IMR-90 (cell line): ENCODE data around the gene AMOTL1. TPM values are rescaled to one million over a fixed set of nuclear protein-coding genes. Genes with fewer than 3 reads are reported as not detected.

Experiments used
- ATAC-seq: fragments of 200-7000 bp; cut with Tn5 transposase; 2 replicates; pipeline ENCODE4 v1.9.1; 2020; ENCODE audit warnings: low read depth, mild to moderate bottlenecking, moderate library complexity
- BruUV-seq: library from RNA; stranded (reverse); fragments of 400-500 nt; replicated peaks from 2 replicates; lab custom pipeline; 2021; lab: Mats Ljungman, UMichigan
- CTCF ChIA-PET: fragments of 300-600 bp; formaldehyde crosslinking; extraction: SDS; loops from one replicate; lab custom pipeline; 2021; ENCODE audit warnings: antibody characterized with exemption; lab: Yijun Ruan, JAX
- POLR2A ChIA-PET: fragments of 300-600 bp; sonication (Branson Sonifier 250); formaldehyde crosslinking; loops from one replicate; lab custom pipeline; 2022; ENCODE audit warnings: antibody characterized with exemption; ENCODE audit not compliant: unreplicated experiment; lab: Charles Lee
- DNase-seq: peaks from one replicate; pipeline ENCODE4 v3.0.0; 2013
- H2AFZ ChIP-seq: replicated peaks from 2 replicates; pipeline ENCODE3; 2013; ENCODE audit warnings: low read length, mild to moderate bottlenecking; ENCODE audit not compliant: poor library complexity
- H2AK5ac ChIP-seq: 2 replicates; pipeline ENCODE4 v1.6.1; 2013; ENCODE audit warnings: low read depth, low read length, inconsistent platforms
- H2AK9ac ChIP-seq: replicated peaks from 2 replicates; pipeline ENCODE3; 2013; ENCODE audit warnings: mild to moderate bottlenecking, low read depth, low read length, moderate library complexity; ENCODE audit not compliant: poor library complexity
- H2BK120ac ChIP-seq: 2 replicates; pipeline ENCODE4 v1.6.1; 2013; ENCODE audit warnings: low read depth, low read length, inconsistent platforms
- H2BK15ac ChIP-seq: 3 replicates; pipeline ENCODE4 v1.6.1; 2013; ENCODE audit warnings: low read depth, low read length, inconsistent platforms
- H2BK20ac ChIP-seq: 2 replicates; pipeline ENCODE4 v1.6.1; 2013; ENCODE audit warnings: low read depth, mild to moderate bottlenecking, inconsistent platforms, low read length, moderate library complexity
- H2BK5ac ChIP-seq: 2 replicates; pipeline ENCODE4 v1.6.1; 2013; ENCODE audit warnings: mild to moderate bottlenecking, low read depth, low read length, inconsistent platforms; ENCODE audit not compliant: poor library complexity, severe bottlenecking
- H3K14ac ChIP-seq: replicated peaks from 2 replicates; pipeline ENCODE4 v1.6.1; 2013; ENCODE audit warnings: low read depth, low read length, inconsistent platforms
- H3K18ac ChIP-seq: 2 replicates; pipeline ENCODE4 v1.6.1; 2013; ENCODE audit warnings: low read depth, low read length, control low read depth
- H3K23ac ChIP-seq: 2 replicates; pipeline ENCODE4 v1.6.1; 2013; ENCODE audit warnings: low read depth, low read length, inconsistent platforms
- H3K27ac ChIP-seq: 2 replicates; pipeline ENCODE4 v1.5.1; 2013; ENCODE audit warnings: mild to moderate bottlenecking, control low read depth, low read length; ENCODE audit not compliant: insufficient read depth
- H3K27me3 ChIP-seq: 2 replicates; pipeline ENCODE4 v1.6.1; 2013; ENCODE audit warnings: low read length; ENCODE audit not compliant: control insufficient read depth, insufficient read depth
- H3K36me3 ChIP-seq: 2 replicates; pipeline ENCODE4 v1.6.1; 2013; ENCODE audit warnings: low read length, mixed read lengths; ENCODE audit not compliant: control insufficient read depth, insufficient read depth
- H3K4ac ChIP-seq: 2 replicates; pipeline ENCODE4 v1.6.1; 2013; ENCODE audit warnings: low read depth, low read length, inconsistent platforms
- H3K4me1 ChIP-seq: 2 replicates; pipeline ENCODE4 v1.6.1; 2013; ENCODE audit warnings: low read length, mixed read lengths; ENCODE audit not compliant: control insufficient read depth, insufficient read depth
- H3K4me2 ChIP-seq: 2 replicates; pipeline ENCODE4 v1.6.1; 2013; ENCODE audit warnings: low read depth, mild to moderate bottlenecking, control low read depth, low read length, moderate library complexity
- H3K4me3 ChIP-seq: 2 replicates; pipeline ENCODE4 v1.5.1; 2013; ENCODE audit warnings: low read depth, mild to moderate bottlenecking, control low read depth, low read length, moderate library complexity; ENCODE audit not compliant: insufficient read depth
- H3K56ac ChIP-seq: 2 replicates; pipeline ENCODE4 v1.6.1; 2013; ENCODE audit warnings: low read length, inconsistent platforms; ENCODE audit not compliant: insufficient read depth; ENCODE audit errors: extremely low read depth
- H3K79me1 ChIP-seq, 2 experiments: 2 replicates each; pipeline ENCODE4 v1.6.1; 2013; ENCODE audit warnings: low read length in 2 of 2, inconsistent platforms in 1 of 2, low read depth in 1 of 2
- H3K9ac ChIP-seq: 2 replicates; pipeline ENCODE4 v1.6.1; 2013; ENCODE audit warnings: low read depth, low read length, control low read depth
- H3K9me1 ChIP-seq: 2 replicates; pipeline ENCODE4 v1.6.1; 2013; ENCODE audit warnings: low read length, inconsistent platforms; ENCODE audit not compliant: insufficient read depth
- H3K9me3 ChIP-seq: 2 replicates; pipeline ENCODE4 v1.6.1; 2013; ENCODE audit warnings: low read length; ENCODE audit not compliant: control insufficient read depth, insufficient read depth
- H4K20me1 ChIP-seq: 2 replicates; pipeline ENCODE4 v1.6.1; 2013; ENCODE audit warnings: low read length, inconsistent platforms; ENCODE audit not compliant: insufficient read depth
- H4K5ac ChIP-seq: 2 replicates; pipeline ENCODE4 v1.6.1; 2013; ENCODE audit warnings: mild to moderate bottlenecking, low read depth, low read length, control low read depth
- H4K8ac ChIP-seq, 2 experiments: 2 replicates each; pipeline ENCODE4 v1.6.1; 2013; ENCODE audit warnings: low read depth in 2 of 2, low read length in 2 of 2, control low read depth in 1 of 2, inconsistent platforms in 1 of 2
- H4K91ac ChIP-seq: 2 replicates; pipeline ENCODE4 v1.6.1; 2013; ENCODE audit warnings: low read depth, low read length, inconsistent platforms; ENCODE audit not compliant: insufficient read depth
- CEBPB ChIP-seq: IDR thresholded peaks from 2 replicates; pipeline ENCODE4 v1.6.1; 2012; ENCODE audit warnings: low read depth, low read length, improper control_type of control experiment
- FOS ChIP-seq: fragments of 150-350 bp; IDR thresholded peaks from 2 replicates; pipeline ENCODE4 v1.6.1; 2016; ENCODE audit warnings: low read depth, low read length
- NFE2L2 ChIP-seq: fragments of 150-350 bp; IDR thresholded peaks from 2 replicates; pipeline ENCODE4 v1.6.1; 2016; ENCODE audit warnings: low read depth, mild to moderate bottlenecking, low read length
- RCOR1 ChIP-seq: IDR thresholded peaks from 2 replicates; pipeline ENCODE4 v1.6.1; 2012; ENCODE audit warnings: mild to moderate bottlenecking, low read length, improper control_type of control experiment; ENCODE audit not compliant: insufficient replicate concordance
- WGBS, 2 experiments: methylation state at CpG; one replicate each; pipeline versions ENCODE4 v1.1.5 to v1.1.7; 2013; ENCODE audit warnings: missing lambda C conversion rate in 2 of 2; ENCODE audit not compliant: insufficient read length in 1 of 2; ENCODE audit errors: extremely low coverage in 2 of 2; 5-methylcytosine and 5-hydroxymethylcytosine counted together
- dilution Hi-C: fragments of 300-500 bp; cut with HindIII; formaldehyde crosslinking; loops from one replicate; pipeline ENCODE4 v1.14.3; 2018; ENCODE audit warnings: low sequenced_read_pairs; ENCODE audit not compliant: unreplicated experiment
- in situ Hi-C: fragments of 300-500 bp; cut with MboI; formaldehyde crosslinking; loops from 3 replicates; pipeline ENCODE4 v1.14.3; 2019; ENCODE audit warnings: low sequenced_read_pairs, inconsistent platforms, mixed read lengths
- intact Hi-C: fragments of 100-400 bp; cut with micrococcal nuclease; formaldehyde crosslinking; loops from 2 replicates; pipeline ENCODE4 v1.10.0; 2022
- polyA plus RNA-seq, 3 experiments: library from polyadenylated mRNA; depleted of rRNA; stranded (reverse); fragments of >200 nt; gene quantifications; 2 replicates each; pipeline ENCODE4 v1.2.3, GENCODE V29; 2012; ENCODE audit warnings: low replicate concordance in 1 of 3
- total RNA-seq: library from RNA; depleted of rRNA; stranded (reverse); fragments of >200 nt; gene quantifications from 2 replicates; pipeline ENCODE4 v1.2.3, GENCODE V29; 2012

AMOTL1 gene
- total and polyA plus RNA-seq, 2 of the 4 experiments (the other 2 are of a cell fraction): 18.6 to 49.5 TPM

DNA sequence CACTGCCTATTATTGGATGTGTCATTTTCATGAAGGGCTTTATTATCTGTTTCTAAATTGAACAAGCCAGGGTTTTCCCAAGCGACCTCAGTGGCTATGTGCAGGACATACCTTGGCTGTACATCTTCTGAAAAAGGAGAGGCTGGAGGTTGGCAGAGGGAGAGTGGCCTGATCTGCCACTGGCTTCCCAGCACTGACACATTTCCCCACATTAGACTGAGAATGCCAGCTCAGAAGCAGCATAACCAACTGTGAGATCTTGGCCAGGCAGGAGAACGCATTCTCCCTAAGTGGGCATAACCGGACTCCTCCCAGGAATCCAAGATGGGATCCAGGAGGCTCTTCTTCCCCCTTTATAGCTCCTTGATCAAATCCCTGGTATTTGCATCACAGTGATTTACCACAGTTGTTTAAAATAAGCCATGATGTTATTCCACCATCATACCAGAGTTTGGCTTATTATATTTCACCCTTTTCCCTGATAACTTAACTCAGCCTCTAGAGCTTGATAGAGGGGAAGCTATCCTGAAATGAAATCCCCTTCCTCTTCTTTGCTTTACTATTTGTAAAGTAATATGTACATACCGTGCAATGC lies 33.8 kb downstream of the AMOTL1 start:
- POLR2A ChIA-PET: no interaction called here
- no peak overlapping the region for H4K91ac ChIP-seq
- TF ChIP-seq NFE2L2 (no peak), CEBPB (no peak), FOS (no peak), RCOR1 (no peak)

More for the DNA sequence above, 33.8 kb downstream of the AMOTL1 start:
- Histone ChIP-seq H3K36me3 (peaks cover 36% of the 10 kb centered on the region), H3K27me3 (no peaks in the 10 kb centered on the region), H2BK120ac (peak overlapping the region; percentile 12; the same call in 1 of the 2 replicates), H3K4me2 (no peak overlapping the region), H3K23ac (0 out of 2 replicates have a peak overlapping the region, but pooled peaks have one; percentile 16), H2BK15ac (no peak overlapping the region), H2BK20ac (peak overlapping the region; percentile 55; the same call in 1 of the 2 replicates), H3K4me1 (peaks cover 21% of the 10 kb centered on the region), H4K8ac (peak overlapping the region in 1 of 2 experiments; percentile 3; a peak in 1 of 4 replicates), H2AK9ac (no peak overlapping the region), H3K56ac (no peak overlapping the region), H3K9ac (no peak overlapping the region), H3K14ac (no peak overlapping the region), H3K4ac (peak overlapping the region; percentile 45; the same call in 1 of the 2 replicates), H3K79me1 (peaks cover 33 to 96% of the 10 kb centered on the region in 2 experiments), H3K27ac (peak overlapping the region; percentile 6; the same call in 1 of the 2 replicates), H4K5ac (no peak overlapping the region), H2AK5ac (no peak overlapping the region), H3K9me3 (no peaks in the 10 kb centered on the region), H3K4me3 (no peak overlapping the region), H3K18ac (no peak overlapping the region; the same call in 1 of the 2 replicates), H2BK5ac (no peak overlapping the region), H4K20me1 (peaks cover 17% of the 10 kb centered on the region; the same call in 1 of the 2 replicates), H2AFZ (no peak overlapping the region), H3K9me1 (peaks cover 41% of the 10 kb centered on the region)
- CTCF ChIA-PET: no interaction called here
- ATAC-seq (peak; percentile 53), DNase-seq (no peak)
- no TSS peak for BruUV-seq
- 100% methylated on average over 2 of the region's 4 CpGs; no CpG with 5 or more reads in 1 of the 2 experiments for WGBS, 2 experiments
- dilution Hi-C loops: no loop called here
- intact Hi-C loops: no loop called here
- in situ Hi-C loops: no loop called here
